ENCODE measurements around the gene AIMP1.
"Not testable (repeated sequence)": the region's sequence is repeated elsewhere in the genome, so short reads cannot be mapped to it uniquely, and the experiment has no call there.

AIMP1 gene

DNA sequence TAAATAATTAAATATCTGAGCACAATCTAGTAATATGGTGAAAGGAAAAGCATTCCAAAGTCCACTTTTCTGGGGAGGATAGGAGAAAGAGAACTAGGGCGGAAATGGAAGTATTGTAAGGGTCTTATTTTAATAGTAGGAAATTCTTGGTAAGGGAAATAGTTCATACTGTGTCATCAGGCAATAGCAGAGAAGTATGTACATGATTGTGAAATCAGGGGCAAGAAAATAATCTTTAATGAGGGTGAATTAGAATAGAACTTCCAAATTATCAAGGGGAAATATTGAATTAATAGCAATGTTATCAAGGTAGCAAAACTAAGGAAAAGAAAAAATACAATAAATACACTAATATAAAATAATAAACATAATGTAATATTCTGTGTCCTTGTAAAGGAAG is 37.4 kb downstream of the AIMP1 start:
- no peak for DNase-seq

DNA sequence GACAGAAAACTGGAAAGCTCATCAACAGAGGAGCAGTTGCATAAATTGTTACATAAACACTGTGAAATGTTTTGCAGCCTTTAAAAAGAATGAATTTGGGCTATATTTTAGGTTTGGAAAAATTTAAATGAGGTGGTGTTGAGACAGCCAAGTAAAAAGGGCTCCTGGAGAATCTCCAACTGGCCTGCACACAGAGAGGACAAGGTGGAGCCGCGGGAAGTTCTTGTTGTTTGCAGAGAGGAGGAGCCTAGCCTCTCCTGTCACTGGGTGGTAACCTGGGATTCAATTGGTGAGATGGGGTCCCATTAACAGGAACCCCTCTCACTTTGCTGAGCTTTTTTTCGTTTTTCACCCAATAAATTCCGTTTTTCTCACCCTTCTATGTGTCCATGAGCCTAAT is 38.8 kb downstream of the AIMP1 start:
- DNase-seq, result no peak

DNA sequence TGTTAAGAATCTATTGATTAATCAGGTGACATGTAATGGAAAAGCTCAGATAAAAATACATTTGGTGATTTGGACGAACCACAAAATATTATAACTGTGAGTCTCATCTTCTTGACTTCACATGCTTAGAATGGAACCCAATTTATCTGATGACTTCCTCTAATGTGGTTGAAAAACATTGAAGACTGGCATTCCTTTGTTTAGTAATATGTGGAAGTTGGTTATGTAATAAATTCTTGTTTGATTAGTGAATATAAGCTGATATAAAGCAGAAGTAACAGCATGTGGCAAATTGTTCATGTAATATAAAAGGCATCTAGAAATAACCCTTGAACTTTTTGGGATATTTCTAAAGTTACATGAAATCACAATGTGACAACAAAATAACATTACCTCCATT is 42.5 kb downstream of the AIMP1 start:
- DNase-seq, result no peak

DNA sequence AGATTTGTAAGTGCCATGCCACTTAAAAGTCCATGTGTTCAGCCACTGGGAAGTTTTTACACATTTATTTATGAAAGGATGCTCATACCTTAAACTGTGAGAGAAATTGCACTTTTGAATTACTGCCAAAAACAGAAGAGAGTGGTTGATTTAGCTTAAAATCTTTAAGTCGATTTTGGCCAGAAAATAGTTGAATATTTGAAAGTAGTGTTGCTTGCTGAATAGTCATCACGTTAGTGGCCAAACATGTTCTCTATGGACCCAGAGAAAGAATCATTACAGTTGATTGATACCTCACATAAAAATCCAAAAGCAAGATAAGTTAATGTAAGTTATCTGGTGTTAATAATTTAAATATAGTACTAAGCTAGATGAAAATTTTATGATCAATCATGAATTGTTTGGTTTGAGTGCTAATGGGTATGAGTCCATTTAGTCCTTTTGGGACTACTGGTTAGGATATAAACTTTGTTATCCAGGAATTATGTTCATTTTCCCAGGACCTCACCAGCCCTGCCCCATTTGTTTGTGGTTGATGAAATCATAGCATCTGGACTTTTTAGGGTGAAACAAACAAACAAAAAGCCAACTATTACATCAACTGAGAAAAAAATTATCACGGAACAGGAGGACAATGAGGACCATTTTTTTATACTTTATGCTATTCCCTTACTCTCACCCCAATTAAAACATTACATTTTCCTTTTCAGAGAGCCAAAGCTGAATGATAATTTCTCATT is 45.9 kb downstream of the AIMP1 start:
- no peak for DNase-seq

DNA sequence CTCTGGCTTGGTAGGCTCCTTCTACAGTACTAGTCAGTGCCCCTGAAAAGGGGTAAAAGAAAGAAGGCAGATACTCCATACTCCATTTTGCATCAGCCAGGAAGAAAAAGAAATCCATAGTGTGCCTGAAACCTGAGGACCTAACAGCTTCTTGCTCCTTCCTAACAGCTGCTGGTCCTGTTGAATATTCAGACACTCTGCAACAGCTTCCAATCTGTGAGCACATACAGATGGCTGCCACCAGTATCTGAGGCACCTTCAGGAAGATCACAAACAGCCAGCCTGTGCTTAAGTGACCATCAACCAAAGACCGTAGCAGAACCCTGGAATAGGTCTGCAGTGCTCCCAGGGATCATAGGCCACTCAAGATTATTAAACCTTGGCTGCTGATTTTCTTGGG is 47.9 kb downstream of the AIMP1 start:
- no peak for DNase-seq

DNA sequence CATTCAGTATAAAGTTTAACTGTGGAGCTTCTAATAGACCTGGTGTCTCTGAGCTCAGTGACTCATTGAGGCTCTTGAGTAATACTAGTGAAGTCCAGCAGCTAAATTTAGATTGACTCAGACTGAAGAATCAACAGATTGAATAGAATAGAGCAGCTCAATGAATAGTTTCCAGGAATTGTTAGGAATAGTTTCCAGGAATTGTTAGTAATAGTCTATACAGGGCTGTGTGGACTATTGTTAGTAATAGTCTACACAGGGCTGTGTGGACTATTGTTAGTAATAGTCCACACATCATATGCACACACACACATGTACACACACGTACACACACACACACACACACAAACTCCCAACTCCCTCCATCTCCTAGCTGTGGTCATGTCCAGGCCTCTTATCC is 49.3 kb downstream of the AIMP1 start:
- no peak for DNase-seq

DNA sequence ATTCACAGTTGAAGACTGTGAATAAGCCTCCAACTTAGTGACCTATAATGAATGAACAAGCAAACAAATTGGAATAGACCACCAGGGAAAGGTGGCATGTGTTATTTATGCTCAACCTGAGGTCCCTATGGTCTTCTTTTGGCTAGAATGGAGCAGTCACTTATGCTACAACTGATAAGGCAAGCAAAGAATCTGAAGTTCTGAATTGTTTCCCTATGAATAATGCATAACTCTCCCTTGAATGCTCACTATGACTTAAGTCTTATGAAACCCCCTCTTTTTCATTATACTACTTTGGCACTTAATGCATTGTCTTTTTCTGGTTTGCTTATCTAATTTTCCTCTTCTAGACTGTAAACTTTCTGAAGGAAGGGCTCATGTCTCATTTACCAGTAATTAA is 49.7 kb downstream of the AIMP1 start:
- no peak for DNase-seq

DNA sequence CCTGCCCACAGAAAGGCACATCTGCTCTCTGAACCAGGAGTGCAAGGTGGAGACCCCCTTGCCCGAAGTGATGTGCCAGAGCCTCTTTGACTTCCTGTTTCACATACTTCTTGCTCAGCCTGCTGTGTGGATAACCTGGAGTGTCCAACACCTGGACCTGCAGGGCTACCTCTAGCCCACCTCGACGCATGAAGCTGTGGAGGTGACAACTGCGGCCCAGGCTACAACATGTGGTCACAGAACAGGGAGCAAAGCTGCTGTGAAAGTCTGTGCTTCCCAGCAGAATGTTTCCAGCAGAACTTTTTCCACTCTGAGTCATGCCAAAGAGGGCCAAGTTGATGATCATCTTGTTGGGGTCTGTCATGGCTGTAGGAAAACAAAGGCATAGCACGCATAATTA is 50.7 kb downstream of the AIMP1 start:
- DNase-seq, result no peak

DNA sequence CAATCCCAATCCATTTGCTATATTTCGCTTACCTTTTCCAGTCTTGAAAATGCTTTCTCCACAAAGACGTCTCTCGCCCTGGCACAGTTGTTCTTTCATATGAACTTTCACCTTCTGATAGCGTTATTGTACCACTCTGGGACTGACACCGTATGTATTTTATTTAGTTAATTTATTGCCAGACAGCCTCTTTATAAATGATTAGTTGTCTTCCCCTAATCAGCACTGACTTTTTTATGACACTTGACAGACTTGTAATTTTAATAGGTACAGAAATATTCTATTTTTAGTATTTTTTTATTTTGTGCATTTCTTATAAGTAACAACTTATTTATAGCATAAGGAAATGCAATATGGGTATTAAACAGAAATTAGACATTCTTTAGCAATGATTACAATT is 52.3 kb downstream of the AIMP1 start, which contains the start of gene GIMD1:
TSS of gene GIMD1 (minus strand) at position 101 of the 400 bp plus-strand sequence. CDS start 1,343 bp downstream, outside the sequence.
- no peak for DNase-seq

DNA sequence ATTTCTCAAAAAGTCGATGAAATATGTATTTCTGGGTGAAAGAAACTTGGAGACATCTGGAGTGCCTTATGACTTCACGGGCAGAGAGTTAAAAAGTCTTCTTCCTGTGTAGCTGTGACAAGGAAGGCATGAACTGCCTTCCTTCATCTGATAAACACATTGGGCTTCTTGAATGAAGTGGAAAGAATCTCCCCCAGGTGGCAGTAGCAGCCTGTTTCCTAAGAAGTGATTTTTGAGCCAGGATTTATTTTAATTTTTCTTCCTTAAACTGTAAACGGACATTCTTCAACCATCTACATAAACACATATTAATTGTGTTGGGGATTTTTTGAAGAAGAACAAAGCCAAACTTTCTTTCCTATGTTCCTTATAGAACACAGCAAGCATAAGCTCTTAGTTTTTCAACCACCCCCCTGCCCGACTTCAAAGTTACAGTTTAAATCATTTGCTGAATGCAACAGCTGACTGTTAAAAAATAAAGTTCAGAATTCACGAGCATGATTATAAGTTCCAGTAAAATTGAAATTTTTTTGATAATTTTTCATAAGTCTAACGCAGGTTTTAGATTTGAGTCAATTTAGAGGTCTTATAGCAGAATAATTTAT is 53.2 kb downstream of the AIMP1 start:
- peak in 1 of 2 donors; percentile 37 for DNase-seq

DNA sequence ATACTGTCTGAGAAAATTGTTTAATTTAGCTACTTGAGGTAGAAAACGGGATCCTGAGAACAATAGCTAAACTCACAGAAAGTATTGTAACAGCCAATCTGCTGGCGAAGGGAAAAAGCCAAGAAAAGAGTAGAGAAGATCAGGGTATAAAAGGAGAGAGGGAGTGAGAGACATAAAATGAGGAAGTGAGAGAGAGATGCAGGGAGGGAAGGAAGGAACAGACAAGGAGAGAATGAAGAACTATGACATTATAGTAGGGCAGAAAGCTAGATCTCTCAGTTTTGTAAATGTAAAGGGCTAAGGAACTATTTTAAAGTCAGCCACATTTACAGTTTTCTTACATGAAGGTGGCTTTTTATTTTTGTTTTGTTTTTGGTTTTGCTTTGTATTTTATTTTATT is 53.9 kb downstream of the AIMP1 start:
- no peak for DNase-seq

DNA sequence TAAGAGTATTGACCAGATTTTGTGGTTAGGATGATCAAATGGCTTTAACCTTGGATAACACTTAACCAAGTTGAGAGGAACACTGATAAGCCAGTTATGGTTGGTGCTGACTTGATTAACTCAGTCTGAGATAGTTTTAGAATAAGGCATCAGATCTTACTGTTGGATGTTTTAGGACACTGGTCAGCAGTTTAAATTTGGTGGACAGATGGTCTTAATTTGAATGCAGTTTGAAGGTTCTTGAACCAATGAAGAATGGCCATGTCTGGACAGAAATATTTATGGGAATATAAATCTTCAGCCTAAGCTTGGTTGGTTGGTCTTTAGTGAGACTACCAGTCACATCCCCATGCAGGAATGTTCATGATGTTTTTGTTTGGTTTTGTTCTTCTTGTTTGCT is 54.8 kb downstream of the AIMP1 start:
- DNase-seq, result no peak

DNA sequence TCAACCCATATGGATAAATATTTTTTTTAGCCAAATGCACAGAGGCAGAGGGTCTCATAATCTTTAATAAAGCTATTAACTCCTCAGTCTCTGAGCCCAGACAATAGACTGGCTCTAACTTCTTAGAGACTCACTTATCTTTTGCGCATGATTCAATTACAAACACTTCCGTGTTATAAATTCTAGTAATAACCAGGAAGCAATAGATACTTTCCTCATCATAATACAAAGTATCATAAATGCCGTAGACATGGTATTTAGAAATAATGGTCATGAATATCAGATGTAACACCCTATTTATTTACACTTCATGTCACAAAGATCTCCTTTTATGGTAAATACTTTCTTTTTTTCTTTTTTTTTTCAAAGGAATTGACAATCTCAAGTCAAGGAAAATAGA is 56.7 kb downstream of the AIMP1 start:
- DNase-seq, result no peak

DNA sequence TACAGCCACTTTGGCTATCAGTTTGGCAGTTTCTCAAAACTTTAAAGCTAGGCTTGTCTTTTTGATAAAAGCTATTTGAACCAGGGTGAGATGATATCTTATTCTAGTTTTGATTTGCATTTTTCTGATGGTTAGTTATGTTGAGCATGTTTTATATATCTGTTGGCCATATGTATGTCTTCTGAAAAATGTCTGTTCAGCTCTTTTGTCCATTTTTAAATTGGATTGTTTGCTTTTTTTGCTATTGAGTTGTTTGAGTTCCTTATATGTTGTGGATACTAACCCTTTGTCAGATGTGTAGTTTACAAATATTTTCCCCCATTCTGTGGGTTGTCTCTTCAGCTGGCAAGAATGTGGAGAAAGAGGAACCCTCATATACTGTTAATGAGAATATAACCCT is 63.8 kb downstream of the AIMP1 start:
- DNase-seq, result no peak

DNA sequence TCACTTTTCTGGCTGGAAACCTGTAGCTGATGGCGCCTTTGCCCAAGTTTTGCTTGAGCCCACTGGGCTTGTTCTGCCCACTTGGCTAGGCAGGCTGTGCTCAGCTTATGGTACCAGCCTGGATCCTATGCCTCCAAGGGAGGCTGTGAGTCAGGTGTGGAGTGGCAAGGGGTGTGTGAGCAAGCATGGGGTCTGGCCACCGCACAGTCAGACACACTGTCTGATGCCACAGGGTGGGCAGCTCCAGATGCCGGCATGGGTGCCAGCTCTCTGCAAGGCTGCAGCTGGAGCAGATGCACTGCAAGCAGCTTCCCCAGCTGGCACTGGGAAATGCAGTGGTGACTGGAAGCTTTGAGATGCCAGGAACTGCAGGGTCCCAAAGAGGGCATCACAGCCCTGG is 68.5 kb downstream of the AIMP1 start:
- no peak for DNase-seq

DNA sequence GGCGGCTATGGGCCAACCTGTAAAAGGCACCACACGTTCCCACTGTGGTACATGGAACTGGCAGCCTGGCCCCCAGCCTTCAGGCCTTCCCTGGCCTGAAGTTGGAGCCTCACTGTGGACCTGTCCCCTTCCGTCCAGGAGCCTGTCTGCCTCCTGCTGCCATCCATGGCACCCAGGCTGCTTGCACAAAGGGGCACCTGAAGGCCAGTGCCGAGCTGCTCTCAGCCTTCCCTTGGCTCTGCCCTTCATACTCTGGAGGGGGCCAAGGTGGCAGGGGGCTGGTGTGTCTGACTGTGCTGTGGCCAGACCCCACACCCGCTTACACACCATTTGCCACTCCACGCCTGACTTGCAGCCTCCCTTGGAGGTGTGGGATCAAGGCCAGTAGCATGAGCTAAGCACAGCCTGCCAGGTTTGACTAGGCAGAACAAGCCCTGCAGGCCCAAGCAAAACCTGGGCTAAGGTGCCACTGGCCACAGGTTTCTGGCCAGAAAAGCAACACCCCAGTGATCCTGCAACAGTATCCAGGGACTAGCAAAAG is 69.6 kb downstream of the AIMP1 start:
- no peak for DNase-seq

DNA sequence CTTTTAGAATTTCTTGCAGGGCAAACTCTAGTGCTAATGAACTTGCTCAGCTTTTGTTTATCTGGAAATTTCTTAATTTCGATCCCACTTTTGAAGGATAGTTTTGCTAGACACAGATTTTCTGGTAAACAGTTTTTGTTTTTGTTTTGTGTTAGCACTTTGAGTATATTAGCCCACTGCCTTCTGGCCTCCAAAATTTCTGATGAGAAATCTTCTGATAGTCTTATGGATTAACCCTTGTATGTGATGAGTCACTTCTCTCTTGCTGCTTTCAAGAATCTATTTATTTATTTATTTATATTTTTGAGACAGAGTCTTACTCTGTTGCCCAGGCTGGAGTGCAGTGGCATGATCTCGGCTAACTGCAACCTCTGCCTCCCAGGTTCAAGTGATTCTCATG is 79.2 kb downstream of the AIMP1 start:
- no peak for DNase-seq

DNA sequence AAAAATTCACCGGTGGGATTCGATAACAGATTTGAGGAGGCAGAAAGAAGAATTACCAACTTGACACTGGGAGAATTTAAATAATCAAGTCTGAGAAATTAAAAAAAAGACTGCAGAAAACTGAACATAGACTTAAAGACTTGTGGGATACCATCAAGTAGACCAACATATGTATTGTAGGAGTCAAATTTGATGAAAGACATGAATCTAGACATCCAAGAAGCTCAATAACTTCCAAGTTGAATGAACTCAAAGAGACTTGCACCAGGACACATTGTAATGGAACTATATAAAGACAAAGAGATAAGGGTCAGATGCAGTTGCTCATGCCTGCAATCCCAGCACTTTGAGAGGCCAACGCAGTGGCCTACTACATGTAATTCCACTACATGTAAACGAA is 82.5 kb downstream of the AIMP1 start:
- not testable (repeated sequence) for DNase-seq

Data from hippocampal formation (tissue), 2 donors.